Measurements from ENCODE around the gene LPIN3.
"Not testable (repeated sequence)": the region's sequence is repeated elsewhere in the genome, so short reads cannot be mapped to it uniquely, and the experiment has no call there.

LPIN3 gene, protein sequence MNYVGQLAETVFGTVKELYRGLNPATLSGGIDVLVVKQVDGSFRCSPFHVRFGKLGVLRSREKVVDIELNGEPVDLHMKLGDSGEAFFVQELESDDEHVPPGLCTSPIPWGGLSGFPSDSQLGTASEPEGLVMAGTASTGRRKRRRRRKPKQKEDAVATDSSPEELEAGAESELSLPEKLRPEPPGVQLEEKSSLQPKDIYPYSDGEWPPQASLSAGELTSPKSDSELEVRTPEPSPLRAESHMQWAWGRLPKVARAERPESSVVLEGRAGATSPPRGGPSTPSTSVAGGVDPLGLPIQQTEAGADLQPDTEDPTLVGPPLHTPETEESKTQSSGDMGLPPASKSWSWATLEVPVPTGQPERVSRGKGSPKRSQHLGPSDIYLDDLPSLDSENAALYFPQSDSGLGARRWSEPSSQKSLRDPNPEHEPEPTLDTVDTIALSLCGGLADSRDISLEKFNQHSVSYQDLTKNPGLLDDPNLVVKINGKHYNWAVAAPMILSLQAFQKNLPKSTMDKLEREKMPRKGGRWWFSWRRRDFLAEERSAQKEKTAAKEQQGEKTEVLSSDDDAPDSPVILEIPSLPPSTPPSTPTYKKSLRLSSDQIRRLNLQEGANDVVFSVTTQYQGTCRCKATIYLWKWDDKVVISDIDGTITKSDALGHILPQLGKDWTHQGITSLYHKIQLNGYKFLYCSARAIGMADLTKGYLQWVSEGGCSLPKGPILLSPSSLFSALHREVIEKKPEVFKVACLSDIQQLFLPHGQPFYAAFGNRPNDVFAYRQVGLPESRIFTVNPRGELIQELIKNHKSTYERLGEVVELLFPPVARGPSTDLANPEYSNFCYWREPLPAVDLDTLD

DNA sequence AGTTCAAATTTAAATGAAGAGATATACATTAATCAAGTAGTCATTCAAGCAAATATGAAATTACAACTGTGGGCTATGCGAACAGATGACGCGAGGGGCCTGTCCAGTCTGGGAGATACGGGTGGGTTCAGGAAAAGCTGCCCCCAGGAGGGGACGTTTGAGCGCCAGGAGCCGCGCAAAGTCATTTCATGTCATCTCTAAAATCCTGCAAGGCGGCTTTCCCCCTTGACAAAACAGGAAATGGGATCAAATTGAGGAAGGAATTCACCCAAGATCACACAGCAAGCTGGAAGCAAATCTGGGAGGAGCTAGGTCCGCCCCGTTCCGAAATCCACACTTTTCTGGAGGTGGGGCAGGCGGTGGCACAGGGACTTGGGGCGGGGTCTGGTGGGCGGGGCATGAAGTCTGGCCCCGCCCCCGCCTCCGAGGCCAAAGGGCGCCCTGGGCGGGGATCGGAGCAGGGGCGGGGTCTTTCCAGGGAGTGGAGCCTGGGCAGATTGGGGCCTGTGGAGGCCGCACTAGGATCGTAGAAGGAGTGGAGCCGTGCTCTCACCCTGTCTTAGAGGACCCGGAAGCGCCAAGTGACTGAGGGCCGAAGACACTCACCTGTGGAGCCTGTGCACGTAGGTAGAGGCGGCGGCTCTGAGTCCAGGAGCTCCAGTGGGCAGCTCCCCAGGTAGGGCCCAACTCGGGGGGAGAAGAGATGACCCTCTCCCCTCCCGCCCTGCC is at the start of gene LPIN3:
Gene LPIN3, plus strand, starts transcription at position 495 of the 729 bp plus-strand sequence. CDS start 4,983 bp downstream, outside the sequence.
- DNase-seq, result peak in 5 of 6 experiments; percentile 41 to 64 (median 52)

- no peak for DNase-seq
These were observed 47.2 kb upstream of the LPIN3 start for GRCh38 chr20:41293269-41294037.

GRCh38 chr20:41299899-41300298 is 40.7 kb upstream of the LPIN3 start:
- DNase-seq, result no peak

DNA sequence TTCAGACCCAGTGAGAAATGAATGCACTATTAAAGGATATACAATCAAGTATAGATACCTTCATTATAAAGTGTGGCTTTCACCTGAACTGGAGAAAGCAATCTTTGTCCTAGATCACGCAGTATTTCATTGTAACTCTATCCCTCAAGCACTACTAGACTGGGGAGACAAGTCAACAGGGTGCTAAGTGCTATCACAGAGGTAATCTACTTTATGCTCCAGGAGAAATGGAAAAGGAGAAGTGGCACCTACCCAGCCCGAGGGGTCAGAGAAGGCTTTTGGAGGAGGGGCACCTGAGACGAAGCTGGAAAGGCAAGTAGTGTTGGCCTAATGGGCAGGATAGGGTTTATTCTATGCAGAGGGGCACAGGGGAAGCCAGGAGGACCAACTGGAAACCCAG is 40.2 kb upstream of the LPIN3 start:
- DNase-seq, result no peak

GRCh38 chr20:41300886-41301285 is 39.7 kb upstream of the LPIN3 start:
- DNase-seq, result no peak

GRCh38 chr20:41304002-41304401 is 36.6 kb upstream of the LPIN3 start:
- DNase-seq, result no peak

DNA sequence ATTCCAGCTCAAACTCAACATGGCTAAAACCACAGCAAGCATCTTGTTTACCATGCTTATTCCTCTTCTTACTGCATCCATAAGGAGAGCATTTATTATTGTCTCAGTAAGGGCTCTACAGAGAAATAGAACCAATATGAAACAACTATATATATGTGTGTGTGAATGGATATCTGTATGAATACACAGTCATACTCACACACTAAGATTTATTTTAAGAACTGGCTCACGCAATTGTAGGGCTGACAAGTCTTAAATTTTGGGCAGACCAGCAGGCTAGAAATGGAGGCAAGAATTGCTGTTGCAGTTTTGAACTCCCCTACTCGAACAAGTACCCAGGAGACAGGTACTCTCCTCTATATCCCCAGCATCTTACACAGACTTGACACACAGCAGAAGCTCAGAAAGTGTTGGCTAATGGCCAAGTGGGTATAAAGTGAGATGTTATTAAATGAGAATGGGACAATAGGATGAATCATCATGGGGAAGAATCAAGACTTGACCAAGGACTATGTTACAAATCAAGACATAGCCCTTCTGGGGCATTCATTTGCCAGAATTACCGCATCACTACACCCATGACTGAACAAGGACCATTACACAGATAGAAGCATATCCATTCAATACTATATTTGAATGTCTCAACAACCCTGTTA is 36.1 kb upstream of the LPIN3 start:
- DNase-seq, result no peak

- no peak for DNase-seq
These were observed 34.4 kb upstream of the LPIN3 start for GRCh38 chr20:41306061-41306727.

GRCh38 chr20:41307021-41307420 is 33.6 kb upstream of the LPIN3 start:
- DNase-seq, result no peak

GRCh38 chr20:41308290-41308711 is 32.3 kb upstream of the LPIN3 start:
- DNase-seq, result no peak

- no peak for DNase-seq
These were observed 31.8 kb upstream of the LPIN3 start for GRCh38 chr20:41308726-41309413.

GRCh38 chr20:41309817-41310216 is 30.8 kb upstream of the LPIN3 start:
- DNase-seq, result no peak

DNA sequence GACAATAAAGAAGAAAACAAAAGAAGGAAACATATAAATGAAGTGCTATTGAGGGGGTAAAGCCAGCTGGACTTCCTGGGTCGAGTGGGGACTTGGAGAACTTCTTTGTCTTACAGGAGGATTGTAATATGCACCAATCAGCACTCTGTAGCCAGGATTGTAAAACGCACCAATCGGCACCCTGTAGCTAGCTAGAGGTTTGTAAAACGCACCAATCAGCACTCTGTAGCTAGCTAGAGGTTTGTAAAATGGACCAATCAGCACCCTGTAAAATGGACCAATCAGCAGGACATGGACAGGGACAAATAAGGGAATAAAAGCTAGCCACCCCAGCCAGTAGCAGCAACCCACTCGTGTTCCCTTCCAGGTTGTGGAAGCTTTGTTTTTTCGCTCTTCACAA is 28.6 kb upstream of the LPIN3 start:
- not testable (repeated sequence) for DNase-seq

- DNase-seq, result no peak
These were observed 26.2 kb upstream of the LPIN3 start for GRCh38 chr20:41314386-41314785.

DNA sequence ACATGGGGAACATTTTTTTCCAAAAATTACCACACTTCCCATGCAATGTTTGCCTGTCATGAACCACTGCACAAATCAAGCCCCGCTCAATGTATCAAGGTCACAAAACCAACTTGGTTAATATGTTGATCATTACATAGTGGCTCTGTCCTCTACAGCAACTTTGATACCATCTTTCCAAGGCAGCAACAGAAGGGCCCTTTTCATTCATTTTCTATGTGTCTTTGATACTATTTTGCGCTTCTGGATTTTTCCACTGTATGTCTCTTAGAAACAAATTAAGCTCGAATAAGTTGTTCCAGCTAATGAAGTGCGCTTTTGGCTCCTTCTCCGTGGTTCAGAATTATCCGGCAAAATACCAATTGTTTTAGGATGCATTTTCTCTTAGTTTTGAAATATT is 24.6 kb upstream of the LPIN3 start:
- no peak for DNase-seq

DNA sequence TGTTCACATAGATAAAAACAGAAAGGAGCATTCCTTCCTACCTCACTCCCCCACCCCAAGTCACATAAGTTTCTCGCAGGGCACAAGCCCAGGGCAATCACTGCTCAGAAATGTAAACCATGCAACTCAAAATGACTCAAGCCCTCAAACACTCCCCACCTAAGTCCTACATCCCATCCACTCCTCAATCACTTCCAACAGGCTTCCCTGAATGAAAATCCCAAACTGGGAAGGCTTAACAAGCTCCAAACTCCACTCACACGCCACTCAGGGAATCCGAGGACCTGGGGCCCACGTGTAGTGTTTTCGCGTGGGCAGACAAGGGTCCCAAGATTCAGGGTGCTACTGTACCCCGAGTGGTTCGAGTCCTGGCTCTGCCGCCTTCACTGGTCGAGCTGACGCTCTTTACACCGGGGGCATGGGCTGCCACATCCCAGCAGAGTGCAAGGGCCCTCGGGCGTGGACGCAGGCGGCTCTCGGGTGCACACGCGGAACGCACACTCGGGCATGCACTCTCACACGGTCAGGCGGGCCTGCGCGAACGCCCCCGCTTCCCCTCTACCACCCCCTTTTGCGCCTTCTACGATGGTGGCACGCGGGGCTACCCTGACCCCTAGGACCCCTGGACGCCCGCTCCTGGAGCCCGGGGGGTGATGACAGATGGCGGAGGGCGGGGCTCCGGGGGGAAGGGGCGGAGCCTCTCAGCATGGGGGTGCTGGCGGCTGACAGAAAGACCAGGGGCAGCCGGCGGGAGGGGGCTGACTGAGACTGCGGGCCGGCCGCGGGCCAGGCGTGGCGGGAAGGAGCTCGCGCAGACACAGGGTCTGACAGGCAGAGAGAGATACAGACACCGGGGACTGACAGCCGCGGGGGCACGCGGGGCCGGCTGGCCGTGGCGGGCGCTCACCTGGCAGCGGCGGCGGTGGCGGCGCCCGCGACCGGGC is 23.7 kb upstream of the LPIN3 start:
- DNase-seq, result peak; percentile 52 to 79 (median 72)

DNA sequence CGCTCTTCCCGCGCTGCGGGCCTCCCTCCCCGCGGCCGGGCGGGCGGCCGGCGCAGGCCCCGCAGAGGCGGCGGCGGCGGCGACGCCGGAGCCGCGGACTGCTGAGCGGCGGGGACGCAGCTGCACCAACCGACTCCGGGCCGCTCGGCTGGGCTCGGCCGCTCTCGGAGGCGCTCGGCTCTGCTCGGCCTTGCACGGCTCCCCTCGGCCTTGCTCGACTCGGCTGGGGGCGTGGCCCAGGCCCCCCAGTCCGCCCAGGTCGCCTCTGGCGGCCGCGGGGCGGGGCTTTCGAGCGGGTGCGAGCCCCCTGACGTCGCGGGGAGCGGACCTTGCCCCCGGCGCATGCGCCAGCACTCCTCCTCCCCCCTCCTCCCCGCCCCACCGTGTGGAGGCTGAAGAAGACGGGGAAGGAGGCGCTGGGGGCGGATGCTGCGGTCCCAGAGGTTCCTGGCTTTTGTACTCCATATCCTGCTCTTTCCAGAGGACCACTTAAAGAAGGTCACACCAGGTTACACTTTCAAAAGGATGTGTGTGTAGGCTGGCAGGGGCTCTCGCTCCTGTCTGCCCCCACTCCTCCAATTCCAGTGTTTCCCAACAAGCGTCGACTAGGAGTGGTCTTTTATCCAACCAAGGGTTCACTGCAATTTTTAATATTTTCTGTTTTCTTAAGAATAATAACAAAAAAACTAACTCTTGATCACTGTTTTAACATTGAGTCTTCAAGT is 22.9 kb upstream of the LPIN3 start, which contains the start of gene ZHX3:
Gene ZHX3, minus strand, starts transcription at position 186 of the 725 bp plus-strand sequence. CDS start 112,815 bp downstream, outside the sequence.
- DNase-seq, result peak; percentile 86 to 96 (median 92)

GRCh38 chr20:41318271-41318649 is 22.4 kb upstream of the LPIN3 start:
- DNase-seq, result no peak

- no peak for DNase-seq
These were observed 20.2 kb upstream of the LPIN3 start for GRCh38 chr20:41320441-41320840.

Data from stimulated activated naive CD4-positive, alpha-beta T cell (primary cell).